Activated CD4-positive, alpha-beta T cell treated with anti-CD3 and anti-CD28 coated beads, Interleukin-2, amount 50 U/mL, for 4 hours (primary cell): ENCODE measurements around the gene THAP3.
A peak's percentile ranks its signal among the peaks of the same experiment; 100 is the strongest.

ENCODE experiments used
- DNase-seq, 2 experiments: peaks; one replicate each; pipeline ENCODE4 v3.0.0-alpha.2; 2020

THAP3 gene

DNA sequence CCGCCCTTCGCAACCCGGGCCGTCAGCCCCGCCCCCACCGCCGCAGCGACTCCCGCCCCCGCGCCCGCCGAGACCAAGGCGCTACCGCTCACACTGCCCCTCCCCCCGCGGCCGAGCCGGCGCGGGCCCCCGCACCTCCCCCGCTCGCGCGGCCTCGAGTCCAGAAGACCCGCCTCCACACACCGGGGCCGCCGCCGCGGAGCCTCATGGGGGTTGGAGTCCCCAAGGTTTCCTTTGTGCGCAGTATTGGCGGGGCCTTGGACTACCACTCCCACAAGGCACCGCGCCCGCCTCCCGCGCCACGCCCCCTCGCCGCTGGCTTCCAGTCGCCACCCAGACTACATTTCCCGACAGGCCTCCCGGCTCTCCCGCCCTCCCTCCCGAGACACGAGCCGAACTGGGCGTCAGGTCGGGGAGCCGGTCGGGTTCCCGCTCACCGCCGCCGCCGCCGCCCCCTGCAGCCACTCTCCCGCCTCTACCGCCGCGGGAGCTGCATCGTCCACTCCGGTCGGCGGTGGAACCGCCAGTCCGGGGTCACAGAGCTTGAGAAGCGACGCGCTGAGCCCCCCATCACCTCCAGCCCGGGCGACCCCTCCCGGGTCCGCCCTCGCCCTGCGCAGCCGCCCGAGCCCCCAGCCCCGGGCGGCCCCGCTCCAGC is 11.2 kb upstream of the THAP3 start, which contains the start of gene PHF13:
PHF13 (plus strand) TSS at position 371 of the 658 bp plus-strand sequence. CDS start 336 bp downstream, outside the sequence.
- peak; percentile 99 for DNase-seq

GRCh38 chr1:6614019-6614928 is 10.4 kb upstream of the THAP3 start:
- DNase-seq: peak; percentile 47 to 52

- peak; percentile 18 to 31 for DNase-seq
Measured at GRCh38 chr1:6614929-6615785, 9.5 kb upstream of the THAP3 start.

DNA sequence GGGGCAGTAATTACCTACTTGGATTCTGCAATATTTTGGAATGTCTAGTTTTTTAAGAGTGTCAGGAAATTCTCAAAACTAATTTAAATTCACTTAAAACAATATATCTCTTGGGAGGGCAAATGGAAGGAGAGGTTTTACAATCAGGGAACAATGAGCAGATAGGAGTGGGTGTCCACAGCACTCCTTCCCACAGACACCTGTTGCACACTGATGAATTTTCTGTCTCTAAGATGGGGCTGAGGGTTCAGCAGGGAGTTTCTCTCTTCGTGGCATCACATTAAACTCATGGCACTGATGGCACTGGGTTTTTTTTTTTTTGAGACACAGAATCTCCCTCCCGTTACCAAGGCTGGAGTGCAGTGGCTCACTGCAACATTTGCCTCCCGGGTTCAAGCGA is 5.6 kb upstream of the THAP3 start:
- DNase-seq: no peak

DNA sequence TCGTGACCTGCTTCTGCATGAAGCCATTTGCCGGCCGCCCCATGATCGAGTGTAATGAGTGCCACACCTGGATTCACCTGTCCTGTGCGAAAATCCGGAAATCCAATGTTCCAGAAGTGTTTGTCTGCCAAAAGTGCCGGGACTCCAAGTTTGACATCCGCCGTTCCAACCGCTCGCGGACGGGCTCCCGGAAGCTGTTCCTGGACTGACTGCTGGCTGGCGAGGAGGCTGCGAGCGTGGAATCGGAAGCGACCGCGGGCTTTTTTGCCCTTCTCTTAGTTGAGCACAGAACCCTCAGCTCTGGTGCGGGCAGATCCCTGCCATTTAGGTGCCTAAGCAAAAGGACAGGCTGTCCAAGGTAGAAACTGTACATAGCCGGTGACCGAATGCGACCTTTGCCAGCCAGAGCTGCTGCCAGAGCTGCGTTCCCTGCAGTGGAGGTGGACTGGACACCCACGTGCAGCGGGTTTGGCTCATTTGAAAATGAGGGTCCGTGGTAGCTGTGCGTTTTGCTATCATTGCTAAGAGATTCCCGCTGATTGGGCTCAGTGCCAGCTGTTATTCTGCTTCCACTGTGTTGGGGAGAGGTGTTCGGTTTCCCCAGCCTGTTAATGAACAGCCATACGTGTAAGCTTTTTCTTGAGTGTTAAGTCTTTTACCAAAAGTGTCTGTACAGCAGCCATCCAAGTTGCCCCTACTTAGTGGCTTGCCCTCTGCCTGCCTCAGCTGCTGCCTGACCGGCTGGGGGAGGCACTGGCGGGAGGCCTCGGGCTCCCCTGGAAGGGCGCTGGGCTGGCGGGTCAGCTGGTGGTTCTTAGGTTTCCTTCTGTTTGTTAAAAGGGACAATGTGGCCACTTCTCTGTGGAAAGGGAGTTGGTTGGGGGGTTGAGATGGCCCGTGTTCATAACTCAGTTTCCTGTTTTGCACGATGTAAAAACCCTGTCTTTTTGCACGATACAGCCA is 3.0 kb upstream of the THAP3 start:
- DNase-seq: no peak

- no peak for DNase-seq
Measured at GRCh38 chr1:6622396-6623152, 2.1 kb upstream of the THAP3 start.

DNA sequence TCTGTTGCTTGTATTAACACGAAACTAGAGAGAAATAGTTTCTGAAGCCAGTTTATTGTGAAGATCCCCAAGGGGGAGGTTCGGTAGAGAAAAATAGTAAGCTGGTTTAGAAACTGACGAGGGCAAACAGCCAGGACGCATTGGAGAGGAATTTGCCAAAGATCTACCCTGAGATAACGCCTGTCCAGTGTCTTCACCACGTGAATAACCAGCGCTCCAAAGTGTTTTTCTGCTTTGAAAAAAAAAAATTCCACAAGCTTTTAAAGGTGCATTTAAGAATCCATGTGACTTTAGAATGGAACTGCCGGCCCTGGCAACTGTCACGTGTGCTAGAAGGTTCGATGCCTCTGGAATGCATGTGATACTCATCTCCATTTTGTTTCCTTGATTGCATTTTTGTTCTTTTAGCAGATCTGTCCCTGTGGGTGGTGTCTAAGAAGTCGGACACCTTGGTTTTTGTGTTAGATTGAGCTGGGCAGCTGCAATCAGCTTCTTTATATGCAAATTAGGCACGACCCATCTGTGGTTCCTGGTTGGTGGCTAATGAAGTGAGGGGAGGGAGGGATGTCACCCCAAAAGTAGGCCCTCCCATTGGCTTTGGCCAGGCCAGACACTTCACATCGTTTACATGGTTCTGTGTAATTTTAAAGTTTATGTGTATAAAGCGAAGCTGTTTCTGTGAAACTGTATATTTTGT is 1.3 kb upstream of the THAP3 start:
- DNase-seq: no peak

GRCh38 chr1:6625584-6626149 is 999 bp downstream of the THAP3 start:
- no peak for DNase-seq

DNA sequence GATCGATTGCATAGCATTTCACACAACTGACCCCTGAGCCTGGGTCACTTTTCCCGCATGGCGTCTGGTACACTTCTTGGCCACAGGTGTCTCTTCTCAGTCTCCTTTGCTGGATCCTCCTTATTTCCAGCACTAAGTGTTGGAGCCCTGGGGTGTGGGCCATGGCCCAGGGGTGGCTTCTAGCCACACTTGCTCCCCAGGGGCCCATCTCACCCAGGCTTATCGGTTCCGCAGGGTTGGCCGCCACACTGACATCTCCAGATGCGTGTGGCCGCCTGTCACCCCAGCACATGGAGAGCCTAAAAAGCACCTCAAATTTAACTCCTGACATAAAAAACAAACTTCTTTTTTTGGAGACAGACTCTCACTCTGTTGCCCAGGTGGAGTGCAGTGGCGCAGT is 2.4 kb downstream of the THAP3 start:
- no peak for DNase-seq

GRCh38 chr1:6627841-6628545 is 3.3 kb downstream of the THAP3 start:
- DNase-seq: no peak

- DNase-seq: no peak
Measured at GRCh38 chr1:6628971-6629479, 4.4 kb downstream of the THAP3 start.

- no peak for DNase-seq
Measured at GRCh38 chr1:6630027-6630426, 5.4 kb downstream of the THAP3 start.

DNA sequence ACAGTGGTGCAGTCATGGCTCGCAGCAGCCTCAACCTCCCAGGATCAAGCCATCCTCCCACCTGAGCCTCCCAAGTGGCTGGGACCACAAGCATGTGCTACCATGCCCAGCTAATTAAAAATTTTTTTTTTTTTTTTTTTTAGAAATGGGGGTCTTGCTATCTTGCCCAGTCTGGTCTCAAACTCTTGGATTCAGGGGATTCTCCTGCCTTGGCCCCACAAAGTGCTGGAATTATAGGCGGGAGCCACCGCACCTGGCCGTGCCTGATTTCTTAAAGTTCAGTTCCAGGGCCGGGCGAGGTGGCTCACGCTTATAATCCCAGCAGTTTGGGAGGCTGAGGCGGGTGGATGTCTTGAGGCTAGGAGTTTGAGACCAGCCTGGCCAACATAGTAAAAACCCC is 6.4 kb downstream of the THAP3 start:
- no peak for DNase-seq

- DNase-seq: no peak
Measured at GRCh38 chr1:6632588-6633514, 8.2 kb downstream of the THAP3 start.

DNA sequence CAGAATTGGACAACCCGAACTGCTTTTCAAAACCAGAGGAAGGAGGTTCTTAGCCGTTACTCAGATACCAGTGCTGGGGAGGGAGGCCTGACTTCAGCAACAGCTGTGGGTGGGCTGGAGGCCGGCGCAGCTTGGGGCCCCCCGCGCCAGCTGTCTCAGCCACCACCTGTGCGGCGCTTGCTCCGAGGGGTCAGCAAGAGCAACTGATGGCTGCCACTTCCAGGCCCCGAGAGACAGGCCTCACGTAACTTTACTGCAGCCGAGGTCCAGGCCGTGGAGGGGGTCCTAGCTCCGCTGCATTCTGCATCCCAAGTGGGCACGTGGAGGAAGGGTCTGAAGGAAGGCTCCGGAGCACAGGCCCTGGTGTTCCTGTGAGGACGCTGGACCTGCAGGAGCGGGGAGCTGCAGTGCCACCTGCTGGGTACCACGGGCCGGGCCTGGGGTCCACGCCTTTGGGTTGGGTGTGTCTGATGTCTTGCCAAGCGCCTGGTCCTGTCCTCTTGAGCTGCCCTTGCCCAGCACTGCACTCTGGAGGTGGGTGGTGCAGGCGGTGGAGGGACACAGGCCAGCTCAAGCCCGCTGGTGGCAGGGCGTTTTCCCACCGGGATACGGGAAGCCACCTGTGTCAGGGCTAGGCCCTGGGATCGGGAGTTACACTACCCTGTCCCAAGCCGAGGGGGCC is 9.8 kb downstream of the THAP3 start:
- DNase-seq: peak; percentile 35 to 46

DNA sequence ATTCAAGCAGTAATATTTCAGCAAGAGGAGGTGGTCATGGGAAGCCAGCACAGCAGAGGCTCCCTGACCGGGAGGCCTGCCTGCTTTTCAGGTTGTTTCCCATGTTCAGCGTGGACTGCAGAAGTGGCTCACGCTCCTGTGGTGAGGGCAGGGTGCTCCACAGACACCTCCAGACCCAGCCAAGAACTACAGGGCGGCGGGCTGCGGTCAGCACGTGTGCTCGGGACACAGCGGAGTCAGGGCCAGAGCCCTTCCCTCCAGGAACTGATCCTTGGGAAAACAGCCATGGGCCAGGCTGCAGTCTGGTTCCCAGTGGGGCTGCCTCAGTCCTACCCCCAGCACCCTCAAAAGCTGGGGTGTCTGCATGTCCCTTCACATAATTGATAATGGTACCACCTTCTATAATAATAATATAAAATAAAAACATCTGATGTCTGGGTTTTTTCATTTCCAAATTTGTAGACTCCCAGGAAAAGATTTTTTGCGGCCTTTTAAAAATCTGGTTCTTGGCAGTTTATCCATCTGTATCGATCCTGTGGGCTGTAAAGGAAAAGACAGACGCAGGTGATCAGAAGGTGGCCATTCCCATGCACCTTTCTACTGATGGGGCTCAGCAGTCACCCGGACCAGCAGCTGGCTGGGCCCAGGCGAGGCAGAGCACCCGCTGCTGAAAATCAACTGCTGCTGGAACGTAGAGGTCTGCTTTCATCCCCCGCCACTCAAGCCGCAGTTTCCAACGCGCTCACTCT is 10.7 kb downstream of the THAP3 start:
- DNase-seq: no peak
